Activated CD4-positive, alpha-beta T cell treated with anti-CD3 and anti-CD28 coated beads, Interleukin-2, amount 50 U/mL, for 24 hours (primary cell): ENCODE data around the gene GZMB.
"Not testable (repeated sequence)": the region's sequence is repeated elsewhere in the genome, so short reads cannot be mapped to it uniquely, and the experiment has no call there.

ENCODE experiments used
- DNase-seq, 2 donors: peaks; one replicate each; pipeline ENCODE4 v3.0.0-alpha.2; 2020; ENCODE audit warnings: low read depth in 1 of 2, low spot score in 1 of 2

GZMB gene, protein sequence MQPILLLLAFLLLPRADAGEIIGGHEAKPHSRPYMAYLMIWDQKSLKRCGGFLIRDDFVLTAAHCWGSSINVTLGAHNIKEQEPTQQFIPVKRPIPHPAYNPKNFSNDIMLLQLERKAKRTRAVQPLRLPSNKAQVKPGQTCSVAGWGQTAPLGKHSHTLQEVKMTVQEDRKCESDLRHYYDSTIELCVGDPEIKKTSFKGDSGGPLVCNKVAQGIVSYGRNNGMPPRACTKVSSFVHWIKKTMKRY

DNA sequence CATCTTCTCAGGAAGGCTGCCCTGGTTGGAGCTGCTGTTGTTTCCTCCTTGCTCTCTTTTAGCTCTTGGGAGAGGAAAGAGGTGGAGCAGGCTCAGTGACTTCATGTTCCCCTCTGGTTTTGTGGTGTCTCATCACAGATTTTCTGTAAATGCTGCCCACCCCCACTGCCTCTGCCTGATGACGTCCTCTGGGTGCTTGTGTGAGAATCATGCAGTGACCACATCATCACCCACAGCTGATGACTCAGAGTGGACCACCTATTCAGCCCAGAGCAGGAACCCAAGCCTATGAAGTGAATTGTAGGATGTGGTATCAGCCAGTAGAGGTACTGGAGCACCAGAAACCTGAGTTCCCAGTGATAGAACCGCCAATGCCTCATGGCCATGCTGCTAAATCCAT, at the start of gene GZMB:
Gene GZMB (minus strand): TSS at position 33 of the 400 bp plus-strand sequence. CDS start 30 bp downstream, at position 3.
- DNase-seq = peak in 1 of 2 donors; percentile 32

DNA sequence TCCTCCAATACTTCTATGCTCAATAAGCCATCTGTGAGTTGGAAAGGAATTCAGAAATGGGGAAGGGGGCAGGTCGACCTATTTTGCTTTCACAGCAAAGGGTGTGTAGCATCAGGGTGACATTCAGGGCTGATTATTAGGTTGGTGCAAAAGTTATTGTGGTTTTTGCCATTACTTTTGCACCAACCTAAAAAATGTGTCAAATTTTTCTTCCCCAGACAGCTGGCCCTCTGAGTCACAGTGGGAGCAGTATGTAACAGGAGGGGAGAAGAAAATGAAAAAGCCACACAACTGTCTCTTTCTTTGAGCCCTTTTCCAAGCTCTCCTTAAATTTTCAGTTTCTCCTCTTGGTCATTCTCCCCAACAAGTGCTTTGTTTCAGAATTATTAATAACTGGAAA, 47.1 kb upstream of the GZMB start:
- no peak for DNase-seq

DNA sequence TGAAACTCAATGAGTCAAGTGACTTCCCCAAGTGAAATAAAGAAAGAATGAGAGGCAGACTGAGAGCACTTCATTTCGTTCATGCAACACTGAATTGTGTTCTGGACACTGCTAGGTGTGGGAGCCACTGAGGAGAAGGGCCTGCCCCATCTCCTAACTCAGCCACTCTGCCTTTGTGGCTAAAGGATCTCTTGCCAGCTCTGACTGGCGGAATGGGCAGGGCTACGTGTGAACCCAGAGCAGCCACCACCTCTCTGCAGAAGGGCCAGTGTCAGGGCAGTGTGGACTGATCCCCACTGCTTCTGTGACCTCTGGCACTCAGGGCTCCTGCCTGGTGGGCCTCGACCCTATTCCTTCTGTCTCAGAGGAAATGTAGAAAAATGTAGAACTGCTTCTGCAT, 46.5 kb upstream of the GZMB start:
- no peak for DNase-seq

DNA sequence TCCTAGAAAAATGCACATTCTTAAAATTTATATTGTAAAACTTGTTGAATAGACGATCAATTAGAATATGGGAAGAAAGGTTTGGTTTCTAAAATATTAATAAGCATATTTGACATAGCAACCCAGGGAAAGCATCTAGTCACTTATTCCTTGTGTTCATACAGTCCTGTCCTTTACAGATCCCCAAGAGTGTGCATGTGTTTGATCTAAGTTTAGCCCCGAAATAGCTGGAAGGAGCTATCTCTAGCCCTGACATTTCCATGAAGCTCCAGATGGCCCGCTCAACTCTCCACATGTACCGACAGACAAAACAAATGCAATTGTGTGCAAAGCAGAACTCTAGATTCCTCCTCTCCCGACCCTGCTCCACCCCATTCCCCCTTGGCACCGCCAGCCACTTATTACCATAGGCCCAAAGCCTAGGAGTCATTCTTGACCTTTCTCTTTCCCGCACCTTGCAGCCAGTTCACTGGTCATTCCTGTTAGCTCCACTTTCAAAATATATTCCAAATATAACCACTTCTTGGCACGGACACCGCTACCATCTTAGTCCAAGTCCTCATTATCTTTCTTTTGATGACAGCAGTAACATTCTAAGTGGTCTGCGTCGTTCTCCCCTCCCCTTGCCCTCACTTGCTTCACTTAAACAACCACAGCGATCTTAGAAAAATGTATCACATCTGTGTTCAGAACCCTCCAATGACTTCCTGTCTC, 45.4 kb upstream of the GZMB start:
- DNase-seq = no peak

DNA sequence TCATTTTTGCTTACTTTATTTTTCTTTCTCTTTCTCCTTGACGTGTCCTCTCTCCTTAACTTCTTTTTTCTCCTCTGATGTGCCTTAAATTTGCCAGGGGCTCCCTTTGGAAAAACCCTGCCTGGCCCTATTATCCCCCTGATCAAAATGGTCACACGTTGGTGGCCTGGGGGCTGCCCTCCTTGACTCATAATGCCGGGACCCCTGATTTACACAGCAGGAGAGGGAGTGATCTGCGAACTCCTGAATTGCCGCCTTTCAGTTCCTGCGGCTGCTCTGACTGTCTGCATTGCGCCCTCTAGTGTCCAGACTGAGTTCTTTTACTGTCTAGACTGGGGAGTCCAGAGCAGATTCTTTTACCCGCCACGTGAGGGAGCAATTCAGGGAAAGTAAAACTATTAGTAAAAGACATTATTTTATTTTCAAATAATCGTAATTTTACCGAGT, 44.8 kb upstream of the GZMB start:
- DNase-seq = peak; percentile 46 to 83

DNA sequence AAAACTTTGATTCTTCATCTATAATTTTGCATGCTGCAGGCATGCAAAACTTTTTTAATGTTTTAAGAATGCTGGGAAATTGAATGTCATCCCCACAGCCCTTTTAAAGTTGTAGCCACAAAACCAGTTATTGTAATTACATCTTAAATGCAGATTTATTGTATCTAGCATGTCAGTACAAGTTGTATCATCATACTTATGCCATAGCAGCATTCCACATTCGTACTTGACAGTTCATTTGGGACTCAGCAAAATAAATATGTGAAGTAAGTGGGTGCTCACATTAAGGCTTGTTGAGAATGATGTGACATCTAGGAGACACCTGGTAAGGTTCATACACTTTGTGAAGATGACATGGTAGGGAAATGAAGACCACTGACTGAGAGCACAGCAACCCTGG, 44.0 kb upstream of the GZMB start:
- DNase-seq = no peak

DNA sequence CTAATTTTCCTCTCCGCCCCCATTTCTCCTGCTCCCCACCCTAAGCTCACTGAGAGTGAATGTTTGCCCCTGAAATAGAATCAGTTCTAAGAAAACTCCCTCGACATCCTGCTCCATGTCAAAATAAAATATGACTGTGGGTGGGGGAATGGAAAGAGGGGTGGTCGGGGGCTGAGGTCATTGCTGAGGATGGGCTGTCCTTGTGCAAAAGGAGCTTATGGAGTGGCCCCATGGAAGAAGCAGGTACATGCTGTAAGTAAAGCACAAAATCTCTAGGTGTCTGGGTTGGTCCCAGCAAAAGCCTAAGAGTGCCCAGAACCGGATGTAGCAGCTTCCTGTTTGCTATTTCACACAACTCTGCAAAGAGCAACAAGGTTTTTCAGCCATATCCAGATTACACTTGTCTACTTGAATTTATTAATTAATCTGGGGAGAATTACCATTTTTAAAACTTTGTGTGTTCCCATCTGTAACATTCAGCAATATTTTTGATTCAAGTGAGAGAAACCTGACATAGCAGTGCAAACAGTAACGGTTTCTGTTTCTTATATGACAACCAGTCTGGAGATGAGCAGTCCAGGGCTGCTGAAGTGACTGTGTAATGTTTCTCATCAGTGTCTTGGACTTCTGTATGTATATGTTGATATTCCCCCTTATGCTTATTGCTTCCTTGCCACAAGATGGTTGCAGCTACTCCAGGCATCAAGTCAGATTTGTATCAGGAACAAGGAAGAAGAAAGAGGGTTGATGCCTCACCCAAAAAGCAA, 40.4 kb upstream of the GZMB start:
- peak in 1 of 2 donors; percentile 27 for DNase-seq

DNA sequence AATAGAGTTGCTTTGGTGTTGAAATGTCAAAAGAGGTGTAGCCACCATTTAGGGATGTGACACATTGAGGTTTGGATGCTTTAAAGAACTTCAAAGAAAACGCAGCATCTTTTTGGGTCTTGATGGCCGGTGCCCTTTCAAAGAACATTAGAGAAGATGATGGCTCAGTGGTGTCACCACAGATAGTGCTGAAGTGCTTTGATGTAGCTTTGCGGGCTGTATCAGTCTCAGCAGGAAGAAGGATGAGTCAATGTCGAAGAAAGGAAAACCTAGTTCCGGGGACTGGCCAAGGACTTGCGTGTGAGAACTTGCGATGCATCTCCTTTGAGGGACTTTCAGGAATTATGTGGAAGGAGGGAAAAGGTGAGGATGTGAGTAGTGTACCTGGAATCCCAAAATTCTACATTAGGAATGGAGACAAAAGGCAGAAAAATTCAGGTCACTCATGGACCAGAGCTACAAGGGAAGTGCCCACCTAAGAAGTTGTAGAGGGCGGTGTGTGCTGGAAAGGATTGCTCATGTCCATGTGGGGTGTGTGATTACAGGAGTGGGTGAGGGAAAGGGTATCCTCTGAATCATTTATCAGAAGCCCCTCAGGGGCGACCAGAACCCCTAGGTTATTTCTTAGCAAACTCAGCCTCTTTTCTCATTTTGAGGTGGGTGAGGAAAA, 39.7 kb upstream of the GZMB start:
- DNase-seq = peak in 1 of 2 donors; percentile 66

DNA sequence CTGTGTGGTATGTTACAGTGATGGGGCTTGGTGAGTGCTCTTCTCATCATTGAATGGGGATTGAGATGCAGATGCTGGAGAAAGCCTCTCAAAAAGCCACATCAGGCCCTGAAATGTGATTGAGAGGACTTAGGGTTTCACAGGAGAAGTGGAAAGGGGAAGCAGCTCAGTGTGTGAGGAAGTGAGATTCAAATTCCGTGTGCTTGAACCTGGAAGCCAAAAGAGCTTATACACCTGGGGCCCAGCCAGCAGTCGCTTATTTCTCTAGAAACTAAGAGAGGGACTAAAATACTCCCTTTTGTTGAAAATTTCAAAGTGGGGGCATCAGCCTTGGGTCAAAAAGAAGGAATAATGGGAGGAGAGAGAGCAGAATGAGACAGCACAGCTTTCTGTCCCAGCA, 39.1 kb upstream of the GZMB start:
- DNase-seq = no peak

DNA sequence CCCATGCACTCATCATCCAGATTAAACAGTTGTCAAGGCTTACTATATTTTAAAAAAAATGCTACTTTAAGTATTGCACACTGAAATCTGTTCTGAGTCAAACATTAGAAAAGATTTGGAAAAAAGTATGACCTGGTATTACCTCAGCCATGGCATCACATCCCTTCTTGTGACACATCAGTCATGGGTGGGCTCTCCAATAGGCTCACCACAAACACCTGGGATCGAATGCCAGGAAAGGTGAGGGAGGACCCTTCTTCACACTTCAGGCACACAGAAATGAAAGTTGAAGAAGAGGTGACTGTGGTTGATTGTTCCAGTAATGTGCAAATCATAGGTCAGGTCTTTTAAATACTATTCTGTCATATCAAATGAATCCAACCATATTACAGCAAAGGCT, 36.6 kb upstream of the GZMB start:
- peak in 1 of 2 donors; percentile 37 for DNase-seq

DNA sequence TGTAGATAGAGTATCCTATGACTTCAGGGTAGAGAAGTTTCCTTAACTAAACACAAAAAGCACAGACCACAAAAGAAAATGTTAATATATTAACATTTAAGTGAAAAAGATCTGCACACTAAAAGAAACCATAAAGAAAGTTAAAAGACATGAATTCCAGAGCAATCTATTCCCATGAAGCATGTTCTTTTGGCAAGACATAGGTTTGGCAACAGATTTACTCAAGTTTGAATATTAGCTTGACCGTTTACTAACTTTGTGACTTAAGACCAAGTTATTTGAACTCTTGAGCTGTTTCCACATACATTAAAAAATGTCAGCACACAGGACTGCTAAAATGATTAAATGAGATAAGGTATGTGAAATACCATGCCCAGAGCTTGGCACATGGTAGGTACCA, 35.7 kb upstream of the GZMB start:
- no peak for DNase-seq

DNA sequence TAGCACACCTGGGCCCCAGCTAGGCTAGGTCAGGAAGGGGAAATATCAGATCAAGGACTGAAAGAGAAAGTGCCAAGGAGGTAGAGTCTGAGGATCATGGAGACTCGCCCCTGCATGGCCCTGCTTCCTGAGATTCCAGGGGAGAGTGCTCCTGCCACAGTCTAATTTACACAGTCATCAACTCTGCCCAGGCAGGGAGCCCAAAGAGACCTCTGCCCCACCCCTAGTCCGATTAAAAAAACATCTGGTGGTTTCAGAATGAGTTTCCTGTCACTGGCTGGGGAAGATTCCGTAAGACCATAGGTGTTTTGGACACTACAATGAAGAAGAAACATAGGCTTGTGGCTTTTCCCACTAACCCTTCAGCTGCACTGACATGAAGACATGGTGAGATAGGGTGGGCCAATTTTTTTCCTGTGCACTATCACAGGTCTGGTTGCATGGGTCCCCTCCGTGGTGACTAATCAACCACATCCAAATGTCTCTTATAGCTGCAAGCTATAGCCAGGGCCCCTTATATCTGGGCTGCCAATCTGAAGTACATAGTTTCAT, 31.5 kb upstream of the GZMB start:
- peak in 1 of 2 donors; percentile 25 for DNase-seq

DNA sequence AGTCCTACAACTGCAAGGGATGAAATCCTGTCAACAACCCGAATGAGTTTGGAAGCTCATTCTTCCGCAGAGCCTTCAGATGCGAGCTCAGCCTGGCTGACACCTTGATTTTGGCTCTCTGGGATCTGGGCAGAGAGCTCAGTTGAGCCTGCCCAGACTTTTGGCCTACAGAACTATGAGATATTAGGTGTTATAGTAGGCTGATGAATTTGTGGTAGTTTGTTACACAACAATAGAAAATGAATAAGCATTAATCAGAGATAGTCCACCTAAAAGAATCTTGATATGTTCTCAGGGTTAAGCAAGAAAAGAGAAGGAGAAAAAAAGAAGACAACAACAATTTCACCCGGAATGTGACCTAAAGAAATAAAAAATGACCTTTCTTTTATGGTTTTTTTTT, 30.4 kb upstream of the GZMB start:
- DNase-seq = no peak

DNA sequence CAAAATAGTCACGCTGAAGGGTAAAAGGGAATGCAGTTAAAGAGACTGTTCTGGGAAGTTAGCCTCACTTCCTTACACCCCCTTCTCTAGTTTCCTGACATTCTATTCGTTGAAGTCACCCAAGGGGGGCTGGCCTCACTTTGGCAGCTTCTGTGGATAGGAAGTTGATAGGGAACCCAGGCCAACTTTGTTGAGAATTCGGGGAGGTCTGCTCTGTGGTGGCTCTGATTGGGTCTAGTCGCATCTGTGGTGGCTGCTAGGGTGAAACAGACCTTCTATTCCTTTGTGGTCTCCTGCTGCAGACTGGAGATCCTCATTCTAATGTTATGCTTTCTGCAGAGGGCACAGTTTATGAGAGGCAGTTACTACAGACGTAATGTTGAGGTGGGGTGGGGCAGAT, 28.8 kb upstream of the GZMB start:
- no peak for DNase-seq

DNA sequence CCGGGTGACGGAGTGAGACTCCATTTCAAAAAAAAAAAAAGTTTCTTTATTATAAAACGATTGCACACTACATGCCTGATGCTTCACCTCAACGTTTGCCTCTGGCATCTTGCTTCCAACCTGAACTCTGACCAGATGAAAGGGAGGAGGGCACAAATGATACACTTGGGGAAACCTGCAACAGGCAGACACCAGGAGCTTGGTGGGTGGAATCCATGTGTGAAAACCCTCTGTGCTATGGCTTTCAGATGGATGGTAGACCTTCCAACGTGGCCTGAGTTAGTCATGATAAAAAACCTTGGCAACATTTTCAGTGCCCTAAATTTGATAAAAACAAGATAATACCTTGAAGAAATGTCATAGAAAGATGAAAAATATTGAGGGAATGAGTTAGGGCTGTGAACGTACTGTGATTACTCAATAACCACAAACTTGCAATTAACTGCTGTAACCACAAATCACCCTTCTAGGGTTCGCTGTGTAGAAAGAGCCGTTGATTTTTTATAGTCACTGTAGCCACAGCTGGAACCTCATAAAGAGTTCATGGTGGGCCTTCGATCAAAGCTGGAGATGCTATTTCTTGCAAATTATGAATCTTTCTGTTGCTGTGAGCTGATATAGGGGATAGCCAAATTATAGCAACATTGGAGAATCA, 26.1 kb upstream of the GZMB start:
- DNase-seq = no peak

DNA sequence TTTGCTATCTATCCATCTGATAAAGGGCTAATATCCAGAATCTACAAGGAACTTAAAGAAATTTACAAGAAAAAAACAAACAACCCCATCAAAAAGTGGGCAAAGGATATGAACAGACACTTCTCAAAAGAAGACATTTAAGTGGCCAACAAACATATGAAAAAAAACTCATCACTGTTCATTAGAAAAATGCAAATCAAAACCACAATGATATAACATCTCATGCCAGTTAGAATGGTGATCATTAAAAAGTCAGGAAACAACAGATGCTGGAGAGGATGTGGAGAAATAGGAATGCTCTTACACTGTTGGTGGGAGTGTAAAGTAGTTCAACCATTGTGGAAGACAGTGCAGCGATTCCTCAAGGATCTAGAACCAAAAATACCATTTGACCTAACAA, 14.4 kb upstream of the GZMB start:
- not testable (repeated sequence) for DNase-seq

DNA sequence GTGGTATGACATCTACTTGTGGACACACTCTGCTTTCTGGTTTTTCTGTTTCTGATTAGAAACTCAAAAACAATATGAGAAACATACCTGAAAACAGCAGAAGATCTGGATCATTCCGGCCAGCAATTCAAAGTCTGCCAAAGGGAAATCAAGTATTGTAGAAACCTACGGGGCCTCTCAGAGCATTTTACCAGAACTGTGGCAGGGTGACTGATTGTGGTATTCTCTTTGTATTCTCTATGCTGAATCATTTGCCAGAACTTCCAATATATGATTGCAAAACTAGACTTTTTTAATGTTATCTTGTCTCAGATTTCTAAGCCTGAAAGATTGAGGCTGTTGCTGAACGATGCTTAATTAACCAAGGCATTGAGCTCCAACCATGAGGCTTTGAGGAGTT, 5.9 kb upstream of the GZMB start:
- DNase-seq = no peak

DNA sequence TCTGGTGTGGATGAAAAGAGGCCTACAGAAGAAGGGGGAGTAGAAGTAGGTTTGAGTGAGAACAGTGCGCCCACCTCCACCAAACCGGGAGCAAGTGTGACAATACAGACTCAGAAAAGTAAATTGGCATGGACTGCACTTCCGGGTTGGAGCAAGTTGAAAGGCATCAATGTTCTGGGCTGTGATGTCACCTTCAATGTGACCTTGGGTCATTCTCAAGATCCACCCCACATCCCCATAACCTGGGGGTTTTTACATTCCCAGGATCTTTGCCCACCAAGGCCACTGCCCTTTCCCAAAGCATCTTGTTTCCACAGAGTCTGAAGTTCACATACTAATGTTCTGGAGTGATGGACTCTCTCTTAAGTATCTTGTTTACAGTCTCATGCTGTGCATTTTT, 5.3 kb upstream of the GZMB start:
- DNase-seq = no peak

DNA sequence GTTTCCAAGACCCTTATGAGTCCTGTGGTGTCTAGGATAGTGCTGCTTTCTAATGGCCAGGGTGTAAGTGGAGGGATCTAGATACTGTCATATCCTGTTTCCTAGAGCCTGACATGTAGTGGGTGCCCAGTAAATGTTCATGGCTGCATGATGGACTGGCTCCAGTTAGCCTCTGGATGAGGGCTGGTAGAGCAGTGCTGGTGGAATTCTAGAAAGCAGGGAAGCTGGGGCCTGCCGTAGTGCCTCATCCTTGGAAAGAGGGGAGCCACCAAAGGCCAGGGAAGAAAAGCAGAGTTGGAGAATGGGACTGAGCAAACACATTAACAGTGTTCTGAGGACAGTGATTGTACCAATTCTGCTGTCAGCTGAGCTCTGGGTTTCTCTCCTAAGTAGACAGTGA, 637 bp downstream of the GZMB start:
- no peak for DNase-seq

DNA sequence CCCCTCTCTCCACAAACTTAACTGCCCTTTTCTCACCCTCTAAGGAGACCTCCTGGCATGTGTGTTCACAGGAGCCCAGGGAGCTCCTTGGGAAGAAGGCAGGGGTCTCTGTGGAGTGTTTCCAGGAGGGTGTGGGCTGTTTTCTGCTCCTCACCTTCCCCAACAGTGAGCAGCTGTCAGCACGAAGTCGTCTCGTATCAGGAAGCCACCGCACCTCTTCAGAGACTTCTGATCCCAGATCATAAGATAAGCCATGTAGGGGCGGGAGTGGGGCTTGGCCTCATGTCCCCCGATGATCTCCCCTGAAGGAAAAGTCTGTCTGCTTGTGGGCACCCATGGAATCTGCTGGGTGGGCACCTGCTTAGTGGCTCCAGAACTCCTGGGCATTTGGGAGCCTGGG, 1.2 kb downstream of the GZMB start:
- no peak for DNase-seq

DNA sequence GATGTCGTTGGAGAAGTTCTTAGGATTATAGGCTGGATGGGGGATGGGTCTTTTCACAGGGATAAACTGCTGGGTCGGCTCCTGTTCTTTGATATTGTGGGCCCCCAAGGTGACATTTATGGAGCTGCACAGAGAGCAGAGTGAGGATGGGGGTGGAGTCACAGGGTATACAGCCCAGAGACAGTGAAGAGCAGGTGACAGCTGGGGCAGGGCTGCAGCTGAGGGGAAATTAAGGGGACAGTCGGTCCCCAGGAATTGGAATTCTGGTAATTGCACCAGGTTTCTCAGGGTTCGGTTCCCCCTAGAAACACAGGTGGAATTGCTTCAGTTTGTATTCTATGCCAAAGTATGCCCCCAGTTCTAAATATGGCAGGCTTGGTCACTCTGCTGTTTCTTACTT, 1.7 kb downstream of the GZMB start:
- DNase-seq = no peak
